Gastrocnemius medialis (tissue), 4 donors: Measurements from ENCODE around the gene ZNF839.

ENCODE experiments used
- POLR2A ChIP-seq, 2 donors: fragments of 450-650 bp; IDR thresholded peaks; one replicate each; pipeline ENCODE4 v1.6.1; 2017; ENCODE audit warnings: antibody characterized with exemption in 2 of 2, mild to moderate bottlenecking in 2 of 2, moderate library complexity in 2 of 2
- TF ChIP-seq, protein P1 (sequence below), 5 experiments: fragments of 450-650 bp in 3 of 5; fragments of 200-600 bp in 2 of 5; sonication (generic) in 2 of 5; IDR thresholded peaks in 4 of 5; conservative IDR thresholded peaks in 1 of 5; 1 replicate in 4 of 5; 2 replicates in 1 of 5; pipeline ENCODE4 v1.5.1; 2016 to 2019; ENCODE audit warnings: antibody characterized with exemption in 5 of 5, mild to moderate bottlenecking in 3 of 5, moderate library complexity in 3 of 5

DNA sequence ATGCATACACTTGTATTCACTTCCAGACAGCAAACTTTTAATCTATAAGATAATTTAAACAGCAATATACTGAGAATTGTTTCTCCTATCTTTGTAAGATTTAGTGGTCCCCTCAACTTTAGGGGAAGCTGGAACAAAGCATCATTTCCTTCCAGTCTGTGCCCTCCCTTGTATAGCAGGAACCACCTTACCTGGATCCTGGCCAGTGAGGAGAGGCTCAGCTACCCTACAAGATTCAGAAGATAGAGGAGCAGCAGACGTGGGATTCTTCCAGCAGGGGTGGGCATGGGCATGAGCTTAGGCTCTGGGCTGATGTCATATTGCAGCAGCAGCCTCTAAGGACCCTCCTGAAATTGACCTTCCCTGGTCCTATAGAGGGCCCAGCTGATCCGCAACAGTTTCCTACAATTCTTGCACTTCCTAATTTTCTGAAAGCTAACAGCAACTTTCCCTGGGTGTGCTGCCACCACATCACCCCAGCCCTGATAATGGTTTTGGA lies 35.9 kb upstream of the ZNF839 start:
- no peak for TF ChIP-seq POLR2A (IDR thresholded peaks at IDR 0.05)
- TF ChIP-seq, protein P1, sequence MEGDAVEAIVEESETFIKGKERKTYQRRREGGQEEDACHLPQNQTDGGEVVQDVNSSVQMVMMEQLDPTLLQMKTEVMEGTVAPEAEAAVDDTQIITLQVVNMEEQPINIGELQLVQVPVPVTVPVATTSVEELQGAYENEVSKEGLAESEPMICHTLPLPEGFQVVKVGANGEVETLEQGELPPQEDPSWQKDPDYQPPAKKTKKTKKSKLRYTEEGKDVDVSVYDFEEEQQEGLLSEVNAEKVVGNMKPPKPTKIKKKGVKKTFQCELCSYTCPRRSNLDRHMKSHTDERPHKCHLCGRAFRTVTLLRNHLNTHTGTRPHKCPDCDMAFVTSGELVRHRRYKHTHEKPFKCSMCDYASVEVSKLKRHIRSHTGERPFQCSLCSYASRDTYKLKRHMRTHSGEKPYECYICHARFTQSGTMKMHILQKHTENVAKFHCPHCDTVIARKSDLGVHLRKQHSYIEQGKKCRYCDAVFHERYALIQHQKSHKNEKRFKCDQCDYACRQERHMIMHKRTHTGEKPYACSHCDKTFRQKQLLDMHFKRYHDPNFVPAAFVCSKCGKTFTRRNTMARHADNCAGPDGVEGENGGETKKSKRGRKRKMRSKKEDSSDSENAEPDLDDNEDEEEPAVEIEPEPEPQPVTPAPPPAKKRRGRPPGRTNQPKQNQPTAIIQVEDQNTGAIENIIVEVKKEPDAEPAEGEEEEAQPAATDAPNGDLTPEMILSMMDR (IDR thresholded peaks at IDR 0.05 in 4 of 5, conservative IDR thresholded peaks at IDR 0.05 in 1 of 5): no peak
